Subcutaneous abdominal adipose tissue (tissue), 5 donors: ENCODE results near the gene ZNF160.
A peak's percentile ranks its signal among the peaks of the same experiment; 100 is the strongest.
"Not testable (repeated sequence)": the region's sequence is repeated elsewhere in the genome, so short reads cannot be mapped to it uniquely, and the experiment has no call there.

ENCODE experiments used
- H3K27ac ChIP-seq: one replicate; pipeline ENCODE4 v1.7.0; 2013; ENCODE audit warnings: low read depth, mild to moderate bottlenecking, inconsistent platforms, low read length, moderate library complexity
- H3K27me3 ChIP-seq, 5 donors: one replicate each; pipeline ENCODE4 v1.7.0; 2013; ENCODE audit warnings: low read length in 5 of 5, inconsistent platforms in 1 of 5; ENCODE audit not compliant: control insufficient read depth in 5 of 5, insufficient read depth in 4 of 5
- H3K36me3 ChIP-seq, 5 donors: one replicate each; pipeline ENCODE4 v1.7.0; 2013; ENCODE audit warnings: low read length in 5 of 5; ENCODE audit not compliant: control insufficient read depth in 5 of 5, insufficient read depth in 5 of 5
- H3K4me1 ChIP-seq, 5 donors: one replicate each; pipeline ENCODE4 v1.7.0; 2013; ENCODE audit warnings: low read length in 5 of 5, mild to moderate bottlenecking in 3 of 5, moderate library complexity in 1 of 5; ENCODE audit not compliant: control insufficient read depth in 5 of 5, insufficient read depth in 5 of 5
- H3K4me3 ChIP-seq, 5 donors: one replicate each; pipeline ENCODE4 v1.7.0; 2013; ENCODE audit warnings: low read length in 5 of 5, low read depth in 1 of 5
- H3K9ac ChIP-seq, 5 donors: one replicate each; pipeline ENCODE4 v1.7.0; 2013; ENCODE audit warnings: low read length in 5 of 5, mild to moderate bottlenecking in 4 of 5, moderate library complexity in 3 of 5
- H3K9me3 ChIP-seq, 5 donors: one replicate each; pipeline ENCODE4 v1.7.0; 2013; ENCODE audit warnings: low read length in 5 of 5; ENCODE audit not compliant: control insufficient read depth in 5 of 5
- donor health status: healthy.
- donor health status: healthy.
- donor health status: healthy.
- donor health status: healthy.
- donor health status: healthy.

ZNF160 gene

GRCh38 chr19:53096579-53096978 lies 6.6 kb downstream of the ZNF160 start:
- Histone ChIP-seq H3K4me1 (peaks cover 1 to 23% (median 2%) of the 10 kb centered on the region in 5 donors), H3K36me3 (peaks cover 0 to 31% (median 16%) of the 10 kb centered on the region in 5 donors)
- not testable (repeated sequence) for H3K4me3 ChIP-seq, H3K27me3 ChIP-seq, H3K9ac ChIP-seq, H3K9me3 ChIP-seq, H3K27ac ChIP-seq

DNA sequence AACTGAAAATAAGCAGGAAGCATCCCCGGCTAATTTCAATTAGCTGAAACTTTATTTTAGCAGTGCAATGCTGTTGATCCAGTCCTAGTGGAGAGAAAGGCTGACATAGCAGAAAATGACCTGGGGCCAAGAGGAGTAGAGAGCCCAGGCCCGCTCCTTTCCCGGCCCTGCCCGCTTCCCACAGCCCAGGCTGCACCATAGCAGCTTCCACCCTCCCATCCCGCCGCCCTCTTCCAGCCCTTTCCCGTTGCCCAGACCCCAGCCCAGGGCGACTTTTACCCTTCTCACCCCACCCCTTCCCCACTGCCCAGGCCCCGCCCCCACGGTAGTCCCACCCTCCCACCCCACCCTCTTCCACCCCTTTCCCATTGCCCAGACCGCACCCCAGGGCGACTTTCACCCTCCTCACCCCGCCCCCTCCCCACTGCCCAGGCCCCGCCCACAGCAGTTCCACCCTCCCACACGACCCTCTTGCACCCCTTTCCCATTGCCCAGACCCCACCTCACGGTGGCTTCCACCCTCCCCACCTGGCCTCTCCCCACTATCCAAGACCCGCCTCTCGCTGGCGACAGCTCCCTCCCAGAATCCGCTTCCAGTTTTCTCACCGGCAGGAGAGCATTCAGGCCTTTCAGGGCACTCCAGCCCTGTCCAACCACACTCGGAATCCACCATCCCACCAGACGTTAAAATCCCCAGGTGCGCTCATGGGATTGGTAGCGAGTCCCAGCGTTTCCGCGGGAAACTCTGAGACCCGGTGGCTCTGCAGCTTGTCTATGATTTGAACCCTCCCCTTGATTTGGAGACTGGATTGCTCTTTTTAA lies 8.3 kb downstream of the ZNF160 start:
- Histone ChIP-seq H3K36me3 (peaks cover 0 to 48% (median 32%) of the 10 kb centered on the region in 5 donors), H3K4me1 (peaks cover 0 to 19% (median 1%) of the 10 kb centered on the region in 5 donors), H3K9ac (no peak overlapping the region), H3K27ac (no peak overlapping the region), H3K27me3 (no peaks in the 10 kb centered on the region), H3K9me3 (no peaks in the 10 kb centered on the region), H3K4me3 (no peak overlapping the region)

DNA sequence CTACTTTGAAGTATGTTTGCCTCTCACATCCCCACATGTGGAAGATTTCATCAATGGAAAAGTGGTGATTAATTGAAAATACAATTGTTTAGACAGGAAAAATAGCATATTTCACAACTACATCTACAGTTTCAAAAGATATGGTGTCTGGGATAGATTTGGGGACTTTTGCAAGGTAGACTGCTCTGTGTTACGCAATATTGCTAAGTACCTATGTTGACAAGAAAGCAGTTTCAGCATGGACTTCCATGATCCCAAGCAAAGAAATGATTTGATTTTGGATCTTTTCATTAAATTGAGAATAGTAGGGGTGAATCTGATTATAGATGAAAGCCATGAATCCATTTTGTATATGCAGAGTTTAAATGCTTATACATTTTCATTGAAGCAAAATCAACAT lies 10.5 kb downstream of the ZNF160 start:
- Histone ChIP-seq H3K4me3 (no peak overlapping the region), H3K27ac (no peak overlapping the region), H3K9me3 (no peaks in the 10 kb centered on the region), H3K4me1 (peaks cover 0 to 18% (median 0%) of the 10 kb centered on the region in 5 donors), H3K36me3 (peaks cover 4 to 59% (median 36%) of the 10 kb centered on the region in 5 donors), H3K27me3 (no peaks in the 10 kb centered on the region), H3K9ac (no peak overlapping the region)

DNA sequence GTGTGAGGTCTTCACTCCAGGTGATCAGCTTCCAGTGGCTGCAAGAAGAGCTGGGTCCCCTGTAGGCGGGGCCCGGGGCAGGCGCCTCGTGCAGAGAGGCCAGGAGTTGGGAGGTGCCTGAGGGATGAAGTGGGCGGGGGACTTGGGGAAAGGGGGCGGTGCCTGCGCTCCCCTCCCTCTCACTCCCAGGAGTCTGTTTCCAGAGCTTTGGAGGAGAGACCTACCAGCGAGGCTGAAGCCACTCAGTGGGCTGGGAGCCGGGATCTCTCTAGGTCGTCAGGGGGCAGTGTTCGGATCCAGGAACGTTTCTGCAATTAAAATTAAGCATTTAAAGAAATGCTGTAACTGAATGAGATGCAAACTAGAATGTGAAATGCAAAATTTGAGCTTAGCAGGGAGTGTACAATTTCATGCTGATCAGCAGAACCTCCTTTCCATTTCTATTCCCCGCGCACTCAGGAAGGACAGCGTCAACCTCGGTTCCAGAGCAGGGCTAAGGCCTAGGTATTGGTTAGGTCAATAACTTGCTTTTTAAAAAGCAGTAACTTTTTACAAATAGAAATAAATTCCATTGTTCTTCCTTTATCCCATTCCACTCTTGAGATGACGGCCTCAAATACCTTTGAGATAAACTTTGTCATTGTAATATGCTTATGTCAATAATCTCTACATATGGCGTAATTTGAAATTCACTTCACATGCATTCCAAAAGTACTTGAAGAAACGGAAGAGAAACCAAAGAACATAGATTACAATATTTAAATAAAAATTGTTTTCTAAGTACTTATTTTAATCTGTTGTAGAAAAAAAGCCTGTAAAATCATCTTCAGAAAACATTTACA lies 11.6 kb downstream of the ZNF160 start:
- Histone ChIP-seq H3K27ac (no peak overlapping the region), H3K36me3 (peaks cover 4 to 61% (median 38%) of the 10 kb centered on the region in 5 donors), H3K9ac (no peak overlapping the region), H3K4me1 (peaks cover 0 to 24% (median 0%) of the 10 kb centered on the region in 5 donors), H3K27me3 (no peaks in the 10 kb centered on the region), H3K9me3 (no peaks in the 10 kb centered on the region), H3K4me3 (no peak overlapping the region)

DNA sequence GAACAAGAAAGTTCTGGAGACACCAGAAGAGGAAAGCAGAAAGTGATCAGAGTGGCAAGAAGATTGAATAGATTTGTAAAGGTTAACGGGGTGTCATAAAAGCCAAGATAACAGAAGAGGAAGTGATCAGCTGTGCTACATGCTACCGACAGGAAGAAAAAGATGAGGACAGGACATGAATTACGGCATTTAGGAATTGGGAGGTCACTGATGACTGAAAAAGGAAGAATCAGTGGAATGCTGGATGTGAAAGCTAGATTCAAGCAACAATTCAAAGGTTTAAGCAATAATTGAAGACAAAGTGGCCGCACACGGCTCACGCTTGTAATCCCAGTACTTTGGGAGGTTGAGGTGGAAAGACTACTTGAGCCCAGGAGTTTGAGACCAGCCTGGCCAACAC lies 15.1 kb downstream of the ZNF160 start:
- Histone ChIP-seq H3K36me3 (peaks cover 12 to 84% (median 64%) of the 10 kb centered on the region in 5 donors), H3K27me3 (no peaks in the 10 kb centered on the region), H3K4me3 (no peak overlapping the region), H3K9me3 (no peaks in the 10 kb centered on the region), H3K9ac (no peak overlapping the region), H3K4me1 (peaks cover 0 to 27% (median 7%) of the 10 kb centered on the region in 5 donors), H3K27ac (peak overlapping the region; percentile 68)

GRCh38 chr19:53086949-53087348 lies 16.3 kb downstream of the ZNF160 start:
- Histone ChIP-seq H3K9ac (no peak overlapping the region), H3K27ac (peak overlapping the region; percentile 66), H3K36me3 (peaks cover 12 to 92% (median 74%) of the 10 kb centered on the region in 5 donors)

GRCh38 chr19:53085496-53085895 lies 17.7 kb downstream of the ZNF160 start:
- Histone ChIP-seq H3K27me3 (no peaks in the 10 kb centered on the region), H3K27ac (no peak overlapping the region), H3K4me3 (no peak overlapping the region), H3K9ac (no peak overlapping the region), H3K36me3 (peaks cover 15 to 80% (median 64%) of the 10 kb centered on the region in 5 donors), H3K9me3 (peaks cover 0 to 10% (median 3%) of the 10 kb centered on the region in 5 donors), H3K4me1 (peaks cover 0 to 27% (median 7%) of the 10 kb centered on the region in 5 donors)

More at GRCh38 chr19:53086949-53087348, 16.3 kb downstream of the ZNF160 start:
- Histone ChIP-seq H3K9me3 (peaks cover 0 to 5% (median 0%) of the 10 kb centered on the region in 5 donors), H3K27me3 (no peaks in the 10 kb centered on the region), H3K4me1 (peaks cover 0 to 27% (median 7%) of the 10 kb centered on the region in 5 donors), H3K4me3 (no peak overlapping the region)

DNA sequence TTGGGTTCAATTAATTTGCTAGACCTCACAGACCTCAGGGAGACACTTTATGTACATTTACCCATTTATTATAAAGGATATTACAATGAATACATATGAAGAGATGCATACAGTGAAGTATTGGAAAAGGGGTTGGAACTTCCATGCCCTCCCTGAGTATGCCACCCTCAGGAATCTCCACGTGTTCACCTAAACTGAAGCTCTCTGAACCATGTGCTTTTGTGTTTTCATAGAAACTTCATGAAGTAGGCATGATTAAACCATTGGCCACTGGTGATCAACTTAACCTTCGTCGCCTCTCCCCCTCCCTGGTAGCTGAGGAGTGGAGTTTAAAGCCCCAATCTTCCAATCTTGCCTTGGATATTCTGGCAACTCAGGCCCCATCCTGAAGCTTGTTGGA lies 20.3 kb downstream of the ZNF160 start:
- Histone ChIP-seq H3K27ac (no peak overlapping the region), H3K27me3 (no peaks in the 10 kb centered on the region), H3K36me3 (peaks cover 19 to 61% (median 49%) of the 10 kb centered on the region in 5 donors), H3K4me3 (no peak overlapping the region), H3K9ac (no peak overlapping the region), H3K9me3 (peaks cover 0 to 10% (median 4%) of the 10 kb centered on the region in 5 donors), H3K4me1 (peaks cover 0 to 31% (median 7%) of the 10 kb centered on the region in 5 donors)

DNA sequence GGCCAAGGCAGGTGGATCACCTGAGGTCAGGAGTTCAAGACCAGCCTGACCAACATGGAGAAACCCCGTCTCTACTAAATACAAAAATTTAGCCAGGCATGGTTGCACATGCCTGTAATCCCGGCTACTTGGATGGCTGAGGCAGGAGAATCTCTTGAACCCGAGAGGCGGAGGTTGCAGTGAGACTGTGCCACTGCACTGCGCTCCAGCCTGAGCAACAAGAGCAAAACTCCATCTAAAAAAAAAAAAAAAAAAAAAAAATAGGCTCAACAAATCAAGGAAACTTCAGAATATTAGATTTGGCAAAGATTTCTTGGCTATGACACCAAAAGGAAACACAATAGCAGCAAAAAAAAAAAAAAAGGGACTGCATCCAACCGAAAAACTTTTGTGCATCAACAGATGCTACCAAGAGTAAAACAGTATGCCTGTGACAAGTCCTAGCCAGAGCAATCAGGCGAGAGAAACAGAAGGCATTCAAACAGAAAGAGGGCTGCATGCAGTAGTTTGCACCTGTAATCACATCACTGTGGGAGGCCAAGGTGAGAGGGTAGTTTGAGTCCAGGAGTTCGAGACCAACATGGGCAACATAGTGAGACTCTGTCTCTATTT lies 23.8 kb downstream of the ZNF160 start:
- Histone ChIP-seq H3K27ac (peak overlapping the region; percentile 9), H3K9me3 (peaks cover 0 to 16% (median 4%) of the 10 kb centered on the region in 5 donors), H3K4me3 (peak overlapping the region in 1 of 5 donors; percentile 18), H3K27me3 (no peaks in the 10 kb centered on the region), H3K36me3 (peaks cover 24 to 51% (median 38%) of the 10 kb centered on the region in 5 donors), H3K4me1 (peaks cover 2 to 20% (median 7%) of the 10 kb centered on the region in 5 donors), H3K9ac (no peak overlapping the region)
